ENCODE data around the gene GLRX5. TPM values are rescaled to one million over a fixed set of nuclear protein-coding genes. Genes with fewer than 3 reads are reported as not detected.

The GLRX5 gene
- total and polyA plus RNA-seq, 5 donors, result 78.1 to 111 (median 78.7) TPM

Other genes starting within 250 kb of the GLRX5 start
- gene CLMN, start 215.1 kb upstream of the GLRX5 start, total RNA-seq, result 1 to 10 TPM; 6.4 to 9.1 (median 7.4) TPM
- 3.1 TPM for gene CLMN, start 215.1 kb upstream of the GLRX5 start, polyA plus RNA-seq
- 10 to 100 TPM; 12.1 to 18.0 (median 14.8) TPM for gene SYNE3, start 18.4 kb upstream of the GLRX5 start, total RNA-seq
- 5.2 TPM for gene SYNE3, start 18.4 kb upstream of the GLRX5 start, polyA plus RNA-seq
- gene TCL1B, start 151.4 kb downstream of the GLRX5 start, total RNA-seq, result not detected
- not detected for gene TCL1B, start 151.4 kb downstream of the GLRX5 start, polyA plus RNA-seq
- gene TCL1A, start 179.1 kb downstream of the GLRX5 start, total RNA-seq, result not detected
- not detected for gene TCL1A, start 179.1 kb downstream of the GLRX5 start, polyA plus RNA-seq